Activated naive CD8-positive, alpha-beta T cell treated with anti-CD3 and anti-CD28 coated beads, Interleukin-2, amount 50 U/mL, for 24 hours (primary cell): Measurements from ENCODE around the gene TNNI2.

Source experiments
- ATAC-seq: fragments of 150-1000 bp; cut with Tn5 transposase; one replicate; pipeline ENCODE4 v1.10.0; 2021
- DNase-seq: peaks from one replicate; pipeline ENCODE4 v3.0.0; 2021
- H3K27ac Mint-ChIP-seq: one replicate; pipeline ENCODE4 v1.8.0; 2021; ENCODE audit warnings: mild to moderate bottlenecking, mixed read lengths
- H3K27me3 Mint-ChIP-seq: one replicate; pipeline ENCODE4 v1.8.0; 2021; ENCODE audit warnings: mixed read lengths
- H3K36me3 Mint-ChIP-seq: one replicate; pipeline ENCODE4 v1.8.0; 2021; ENCODE audit warnings: low read depth, mixed read lengths
- H3K4me1 Mint-ChIP-seq: one replicate; pipeline ENCODE4 v1.8.0; 2021; ENCODE audit warnings: mixed read lengths
- H3K4me3 Mint-ChIP-seq: one replicate; pipeline ENCODE4 v1.8.0; 2021; ENCODE audit warnings: mild to moderate bottlenecking, moderate library complexity, mixed read lengths
- H3K9me3 Mint-ChIP-seq: one replicate; pipeline ENCODE4 v1.8.0; 2021; ENCODE audit warnings: mixed read lengths

Gene TNNI2

GRCh38 chr11:1826552-1827094, 12.2 kb upstream of the TNNI2 start:
- DNase-seq (no peak), ATAC-seq (no peak)
- H3K27me3 Mint-ChIP-seq, result peaks cover 6% of the 10 kb centered on the region
- no peak overlapping the region for H3K4me3 Mint-ChIP-seq
- H3K4me1 Mint-ChIP-seq, result no peaks in the 10 kb centered on the region
- no peaks in the 10 kb centered on the region for H3K36me3 Mint-ChIP-seq
- no peaks in the 10 kb centered on the region for H3K9me3 Mint-ChIP-seq
- H3K27ac Mint-ChIP-seq, result no peak overlapping the region

- no peak for DNase-seq
- peaks cover 2% of the 10 kb centered on the region for H3K4me1 Mint-ChIP-seq
- no peaks in the 10 kb centered on the region for H3K36me3 Mint-ChIP-seq
- H3K27ac Mint-ChIP-seq, result no peak overlapping the region
- no peaks in the 10 kb centered on the region for H3K9me3 Mint-ChIP-seq
- ATAC-seq, result no peak
- peaks cover 6% of the 10 kb centered on the region for H3K27me3 Mint-ChIP-seq
- no peak overlapping the region for H3K4me3 Mint-ChIP-seq
These were observed 11.5 kb upstream of the TNNI2 start for GRCh38 chr11:1827095-1827813.

- H3K4me3 Mint-ChIP-seq, result no peak overlapping the region
- H3K36me3 Mint-ChIP-seq, result no peaks in the 10 kb centered on the region
- H3K27ac Mint-ChIP-seq, result no peak overlapping the region
- ATAC-seq (no peak), DNase-seq (no peak)
- no peaks in the 10 kb centered on the region for H3K9me3 Mint-ChIP-seq
- peaks cover 2% of the 10 kb centered on the region for H3K4me1 Mint-ChIP-seq
- peaks cover 6% of the 10 kb centered on the region for H3K27me3 Mint-ChIP-seq
These were observed 10.8 kb upstream of the TNNI2 start for GRCh38 chr11:1827931-1828330.

- peaks cover 2% of the 10 kb centered on the region for H3K4me1 Mint-ChIP-seq
- ATAC-seq (no peak), DNase-seq (no peak)
- H3K4me3 Mint-ChIP-seq, result no peak overlapping the region
- H3K36me3 Mint-ChIP-seq, result no peaks in the 10 kb centered on the region
- no peak overlapping the region for H3K27ac Mint-ChIP-seq
- H3K27me3 Mint-ChIP-seq, result peaks cover 11% of the 10 kb centered on the region
- no peaks in the 10 kb centered on the region for H3K9me3 Mint-ChIP-seq
These were observed 10.2 kb upstream of the TNNI2 start for GRCh38 chr11:1828542-1828941.

- Mint-ChIP-seq H3K27me3 (peaks cover 10% of the 10 kb centered on the region), H3K4me3 (no peak overlapping the region), H3K4me1 (peaks cover 2% of the 10 kb centered on the region), H3K27ac (no peak overlapping the region), H3K36me3 (no peaks in the 10 kb centered on the region), H3K9me3 (no peaks in the 10 kb centered on the region)
- DNase-seq (no peak), ATAC-seq (no peak)
These were observed 9.6 kb upstream of the TNNI2 start for GRCh38 chr11:1829039-1829820.

- DNase-seq, result no peak
- Mint-ChIP-seq H3K9me3 (no peaks in the 10 kb centered on the region), H3K27ac (no peak overlapping the region), H3K36me3 (no peaks in the 10 kb centered on the region), H3K4me3 (no peak overlapping the region), H3K27me3 (peaks cover 10% of the 10 kb centered on the region), H3K4me1 (peaks cover 2% of the 10 kb centered on the region)
- no peak for ATAC-seq
These were observed 8.8 kb upstream of the TNNI2 start for GRCh38 chr11:1830004-1830321.

GRCh38 chr11:1830322-1831223, 8.2 kb upstream of the TNNI2 start:
- Mint-ChIP-seq H3K4me3 (no peak overlapping the region), H3K36me3 (no peaks in the 10 kb centered on the region), H3K27me3 (peaks cover 10% of the 10 kb centered on the region), H3K4me1 (peaks cover 2% of the 10 kb centered on the region), H3K27ac (no peak overlapping the region), H3K9me3 (no peaks in the 10 kb centered on the region)
- DNase-seq (no peak), ATAC-seq (no peak)

GRCh38 chr11:1831338-1832210, 7.2 kb upstream of the TNNI2 start:
- ATAC-seq (no peak), DNase-seq (no peak)
- Mint-ChIP-seq H3K9me3 (no peaks in the 10 kb centered on the region), H3K27me3 (peaks cover 10% of the 10 kb centered on the region), H3K4me3 (no peak overlapping the region), H3K27ac (no peak overlapping the region), H3K4me1 (peaks cover 2% of the 10 kb centered on the region), H3K36me3 (no peaks in the 10 kb centered on the region)

GRCh38 chr11:1832211-1832919, 6.4 kb upstream of the TNNI2 start:
- DNase-seq (peak; percentile 79), ATAC-seq (peak; percentile 56)
- no peaks in the 10 kb centered on the region for H3K9me3 Mint-ChIP-seq
- no peaks in the 10 kb centered on the region for H3K36me3 Mint-ChIP-seq
- H3K4me3 Mint-ChIP-seq, result no peak overlapping the region
- H3K27me3 Mint-ChIP-seq, result peaks cover 10% of the 10 kb centered on the region
- H3K27ac Mint-ChIP-seq, result no peak overlapping the region
- H3K4me1 Mint-ChIP-seq, result peaks cover 2% of the 10 kb centered on the region

GRCh38 chr11:1832920-1833295, 5.9 kb upstream of the TNNI2 start:
- no peak for ATAC-seq
- Mint-ChIP-seq H3K4me3 (no peak overlapping the region), H3K4me1 (peaks cover 2% of the 10 kb centered on the region), H3K27me3 (peaks cover 6% of the 10 kb centered on the region), H3K9me3 (no peaks in the 10 kb centered on the region), H3K36me3 (no peaks in the 10 kb centered on the region), H3K27ac (no peak overlapping the region)
- DNase-seq, result no peak

- Mint-ChIP-seq H3K9me3 (no peaks in the 10 kb centered on the region), H3K4me3 (no peak overlapping the region), H3K36me3 (no peaks in the 10 kb centered on the region), H3K27ac (no peak overlapping the region), H3K4me1 (peaks cover 2% of the 10 kb centered on the region), H3K27me3 (peaks cover 6% of the 10 kb centered on the region)
- ATAC-seq, result no peak
- DNase-seq, result no peak
These were observed 4.6 kb upstream of the TNNI2 start for GRCh38 chr11:1834062-1834610.

- H3K27me3 Mint-ChIP-seq, result peaks cover 6% of the 10 kb centered on the region
- no peak within 1 kb of the TSS for H3K4me3 Mint-ChIP-seq
- H3K36me3 Mint-ChIP-seq, result no peaks in the 10 kb centered on the region
- no peaks in the 10 kb centered on the region for H3K9me3 Mint-ChIP-seq
- ATAC-seq (no peak), DNase-seq (no peak)
- H3K4me1 Mint-ChIP-seq, result peaks cover 7% of the 10 kb centered on the region
- H3K27ac Mint-ChIP-seq, result no peak within 1 kb of the TSS
These were observed 3.8 kb upstream of the TNNI2 start, which contains the start of gene SYT8 for GRCh38 chr11:1834779-1835670. SYT8 (plus strand) TSS chr11:1834990; CDS start chr11:1835106, 116 bp downstream.
